NCI-H2196 treated with DMSO at 0.1 percent for 48 hours (cell line): ENCODE data around the gene NAT8.
"Not testable (repeated sequence)": the region's sequence is repeated elsewhere in the genome, so short reads cannot be mapped to it uniquely, and the experiment has no call there.

Source experiments
- DNase-seq: peaks from one replicate; lab custom pipeline; 2025; ENCODE audit not compliant: unreplicated experiment; lab: John Stamatoyannopoulos, UW

NAT8 gene, protein sequence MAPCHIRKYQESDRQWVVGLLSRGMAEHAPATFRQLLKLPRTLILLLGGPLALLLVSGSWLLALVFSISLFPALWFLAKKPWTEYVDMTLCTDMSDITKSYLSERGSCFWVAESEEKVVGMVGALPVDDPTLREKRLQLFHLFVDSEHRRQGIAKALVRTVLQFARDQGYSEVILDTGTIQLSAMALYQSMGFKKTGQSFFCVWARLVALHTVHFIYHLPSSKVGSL

DNA sequence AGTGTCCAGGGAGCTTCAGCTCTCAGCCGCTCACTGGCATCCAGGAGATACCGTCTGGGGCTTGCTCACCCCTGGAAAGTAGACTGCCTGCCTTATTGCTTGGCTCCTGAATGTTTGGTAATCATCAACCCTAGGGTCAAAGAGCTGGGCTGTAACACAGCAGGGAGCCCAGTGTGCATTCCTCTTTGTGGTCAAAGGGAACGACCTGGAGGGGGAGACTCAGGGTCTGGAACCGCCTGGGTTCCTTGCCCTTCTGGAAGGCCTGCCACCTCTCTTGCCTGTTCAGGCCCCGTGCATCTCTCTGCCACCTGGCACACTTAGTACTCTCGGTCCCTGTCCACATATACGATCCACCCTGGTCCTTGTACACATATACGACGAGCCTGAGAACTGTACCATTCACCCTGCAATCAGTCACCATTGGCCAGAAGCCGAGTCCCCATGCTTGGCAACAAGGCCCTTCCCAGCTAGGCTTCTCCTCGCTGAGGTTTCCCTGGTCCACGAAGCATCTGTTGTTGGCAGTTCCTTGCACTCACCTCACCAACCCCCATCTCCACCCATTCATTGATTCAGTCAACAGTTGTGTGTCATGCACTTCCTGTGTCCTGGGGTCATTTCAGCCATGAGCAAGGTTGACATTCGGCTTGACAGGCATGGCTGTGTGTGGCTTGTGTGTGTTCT is at the start of gene NAT8:
Gene NAT8, minus strand, starts transcription at position 85 of the 681 bp plus-strand sequence. CDS start 794 bp downstream, outside the sequence.
- DNase-seq, result no peak

DNA sequence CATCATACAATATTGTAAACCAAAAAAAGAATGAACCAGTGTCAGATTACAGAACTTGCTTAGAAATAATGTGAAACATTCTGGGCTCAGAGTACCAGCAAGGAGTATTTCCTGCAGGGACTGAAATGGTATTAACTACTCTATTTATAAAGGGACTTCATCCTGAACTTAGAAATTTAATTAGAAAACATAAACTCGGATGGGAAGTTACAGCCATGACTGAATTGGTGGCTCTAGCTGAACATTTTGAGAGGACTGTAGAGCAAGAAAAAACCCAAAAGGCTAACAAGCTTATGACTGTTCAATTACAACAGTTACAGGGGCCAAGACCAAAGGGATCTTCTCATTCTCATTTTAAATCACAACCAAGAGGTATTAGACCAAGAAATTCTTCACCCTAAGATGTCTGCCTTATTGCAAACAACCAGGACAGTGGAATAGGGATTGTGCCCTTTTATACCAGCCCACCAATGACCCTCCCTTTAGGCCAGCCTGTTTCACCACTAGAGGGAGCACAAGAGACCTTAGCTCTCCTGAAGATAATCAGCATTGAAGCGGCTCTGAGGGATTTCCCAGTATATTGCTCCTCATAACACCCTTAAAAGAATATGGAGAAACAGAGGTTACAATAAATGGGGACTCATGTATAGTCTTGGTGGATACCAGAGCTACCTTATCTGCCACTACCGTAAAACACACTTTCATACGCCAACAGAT is 48.3 kb upstream of the NAT8 start:
- not testable (repeated sequence) for DNase-seq

DNA sequence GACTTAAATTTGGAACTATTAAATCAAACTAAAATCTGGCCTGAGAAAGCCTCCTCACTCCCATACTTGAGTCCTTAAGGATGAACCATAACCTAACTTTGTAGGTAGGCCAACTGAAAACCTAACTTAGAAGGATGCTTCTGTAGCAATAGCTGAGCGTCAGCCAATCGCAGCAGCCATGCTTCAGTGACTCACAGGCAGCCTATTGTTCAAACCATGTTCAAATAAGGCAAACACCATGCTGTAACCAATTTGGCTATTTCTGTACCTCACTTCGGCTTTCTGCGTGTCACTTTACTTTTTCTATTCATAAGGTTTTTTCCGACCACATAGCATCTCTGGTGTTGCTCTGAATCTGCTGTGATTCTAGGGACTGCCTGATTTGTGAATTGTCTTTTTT is 46.3 kb upstream of the NAT8 start:
- DNase-seq, result not testable (repeated sequence)

DNA sequence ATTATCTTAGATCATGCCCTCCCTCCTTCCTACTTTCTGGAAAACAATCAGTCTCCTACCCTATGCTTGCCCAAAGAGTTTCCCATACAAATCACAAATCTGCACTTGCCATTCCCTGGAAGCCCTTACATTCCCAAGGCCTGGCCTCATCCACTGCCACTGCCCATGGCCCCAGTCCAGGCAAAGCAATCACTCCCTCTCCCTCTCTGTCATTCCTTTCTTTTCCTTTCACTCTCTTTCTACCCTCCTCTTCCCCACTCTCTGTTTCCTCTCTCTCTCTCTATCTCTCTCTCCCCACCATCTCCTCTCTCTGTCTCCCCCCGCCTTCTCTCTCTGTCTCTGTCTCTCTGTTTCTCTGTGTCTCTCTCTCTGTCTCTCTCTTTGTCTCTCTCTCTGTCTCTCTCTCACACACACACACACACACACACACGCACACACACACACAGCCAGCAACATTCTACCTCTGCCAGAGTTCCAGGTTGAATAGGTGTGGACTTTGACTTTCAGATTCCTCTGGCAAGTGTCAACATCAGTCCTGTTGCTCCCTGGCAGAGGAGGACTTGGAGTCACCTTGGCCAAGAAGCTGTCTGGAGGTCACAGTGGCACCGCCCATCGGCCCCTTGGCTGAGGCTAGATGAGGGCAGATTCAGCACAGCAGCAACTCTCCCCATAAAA is 43.7 kb upstream of the NAT8 start:
- DNase-seq, result no peak

DNA sequence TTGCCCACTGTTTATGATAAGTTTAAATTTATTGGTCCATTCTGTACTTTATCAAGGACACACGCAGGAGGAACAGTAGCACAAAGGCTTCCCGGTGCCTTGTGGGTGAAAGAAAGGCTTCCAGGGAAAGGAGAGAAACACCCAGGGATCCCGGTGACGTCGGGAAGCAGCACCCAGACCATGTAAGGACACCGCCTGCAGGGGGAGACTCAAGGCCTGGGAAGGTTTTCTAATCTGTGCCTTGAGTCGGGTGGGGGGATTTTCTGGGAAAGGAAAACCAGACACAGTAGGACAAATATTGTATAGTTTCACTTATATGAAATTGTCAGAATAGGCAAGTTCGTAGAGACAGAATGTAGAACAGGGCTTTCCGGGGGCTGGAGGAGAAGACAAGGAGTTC is 42.7 kb upstream of the NAT8 start:
- not testable (repeated sequence) for DNase-seq

DNA sequence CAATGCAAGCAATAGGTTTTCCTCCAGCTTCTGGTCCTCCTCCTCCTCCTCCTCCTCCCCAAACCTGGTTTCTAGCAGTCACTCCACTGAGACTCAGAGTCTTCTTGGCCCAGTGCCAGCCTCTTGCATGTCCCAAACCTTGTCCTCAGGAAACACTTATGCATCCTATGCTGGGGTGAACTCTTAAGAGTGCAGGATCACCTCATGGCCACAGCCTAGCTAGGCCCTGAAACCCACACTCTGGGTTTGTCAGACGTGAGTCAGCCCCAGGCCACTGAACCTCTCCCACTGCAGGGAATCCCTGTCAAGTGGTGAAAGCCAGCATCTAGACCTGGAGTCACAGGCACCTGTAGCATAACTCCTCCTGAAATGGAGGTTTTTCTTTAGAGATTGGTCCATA is 42.1 kb upstream of the NAT8 start:
- DNase-seq, result not testable (repeated sequence)

DNA sequence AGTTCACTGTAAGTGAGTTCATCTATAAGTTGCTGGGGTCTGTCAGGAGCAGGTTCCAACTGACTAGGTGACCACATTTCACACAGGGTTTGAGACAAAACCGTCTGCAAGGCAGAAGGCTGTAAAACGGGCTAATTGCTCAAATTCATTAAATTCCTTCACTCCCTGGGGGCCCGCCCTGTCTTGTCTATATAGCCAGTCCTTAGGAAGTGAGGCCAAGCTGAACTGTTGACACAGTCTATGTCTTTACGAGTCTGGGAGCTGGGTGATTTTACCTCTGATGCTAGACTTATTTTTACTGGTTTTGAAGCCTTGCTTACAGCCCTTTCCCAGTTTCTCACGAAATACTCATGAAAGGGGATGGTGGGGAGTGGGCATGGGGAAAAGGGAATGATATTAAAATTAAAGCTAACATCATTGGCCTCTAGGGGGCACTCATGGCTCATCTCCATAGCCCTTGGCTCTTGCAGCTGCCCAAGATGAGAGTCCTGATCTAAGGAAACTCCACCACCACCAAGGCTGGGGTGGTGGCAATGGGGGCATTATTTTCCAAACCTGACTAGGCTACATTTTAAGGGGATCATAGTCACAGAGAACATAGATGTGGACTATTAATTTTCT is 37.8 kb upstream of the NAT8 start:
- DNase-seq, result not testable (repeated sequence)

DNA sequence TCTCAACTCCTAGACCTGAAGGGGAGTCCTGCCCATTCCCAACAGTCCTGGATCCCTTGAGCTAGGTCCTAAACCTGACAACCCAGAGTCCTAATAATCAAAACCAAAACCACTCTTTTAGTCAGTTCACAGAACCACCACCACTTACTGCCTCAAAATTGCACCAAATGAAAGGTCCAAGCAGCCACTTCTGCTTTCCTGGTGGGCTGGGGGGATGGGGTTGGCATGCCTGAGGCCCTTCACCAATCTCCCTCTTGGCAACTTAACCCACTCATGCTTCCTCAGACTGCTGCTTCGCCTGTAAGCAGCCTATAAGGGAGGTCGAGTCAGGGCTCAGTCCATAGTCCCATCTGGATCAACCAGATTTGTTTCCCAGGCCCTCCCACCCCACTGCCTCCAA is 37.0 kb upstream of the NAT8 start:
- DNase-seq, result not testable (repeated sequence)

DNA sequence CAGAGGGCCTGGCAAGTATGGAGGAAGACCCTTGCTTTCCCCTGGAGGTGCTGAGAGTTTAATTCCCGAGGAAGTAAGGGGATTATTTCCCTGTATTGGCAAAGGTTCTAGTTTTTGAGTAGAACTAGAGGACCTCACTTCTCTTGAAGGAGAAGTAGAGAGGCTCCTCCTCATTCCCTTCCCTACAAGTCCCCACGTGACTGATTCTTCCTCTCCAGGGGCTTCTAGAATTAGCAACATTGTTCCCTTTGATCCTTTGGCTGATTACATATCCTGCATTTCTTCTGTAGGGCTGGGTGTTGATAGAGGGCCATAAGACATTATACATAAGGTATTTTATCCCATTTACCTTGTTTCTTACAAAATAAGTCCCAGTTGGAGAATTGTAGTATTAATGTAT is 35.8 kb upstream of the NAT8 start:
- DNase-seq, result not testable (repeated sequence)

DNA sequence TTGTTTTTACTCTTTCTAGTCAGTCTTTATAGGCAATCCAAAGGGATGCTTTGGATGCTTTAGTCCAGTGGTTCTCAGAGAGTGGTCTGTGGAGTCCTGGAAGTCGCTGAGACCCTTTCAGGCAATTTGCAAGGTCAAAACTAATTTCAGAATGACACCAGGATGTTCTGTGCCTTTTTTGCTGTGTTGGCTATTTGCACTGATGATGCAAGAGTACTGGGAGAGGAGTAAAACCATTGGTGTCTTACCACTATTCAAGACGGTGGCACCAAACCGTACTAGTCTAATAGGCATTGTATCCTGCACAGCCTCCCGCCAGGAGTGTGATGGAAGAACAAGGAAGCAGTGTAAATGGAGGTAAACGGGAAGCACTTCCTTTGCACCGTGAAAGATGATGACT is 34.0 kb upstream of the NAT8 start:
- not testable (repeated sequence) for DNase-seq

DNA sequence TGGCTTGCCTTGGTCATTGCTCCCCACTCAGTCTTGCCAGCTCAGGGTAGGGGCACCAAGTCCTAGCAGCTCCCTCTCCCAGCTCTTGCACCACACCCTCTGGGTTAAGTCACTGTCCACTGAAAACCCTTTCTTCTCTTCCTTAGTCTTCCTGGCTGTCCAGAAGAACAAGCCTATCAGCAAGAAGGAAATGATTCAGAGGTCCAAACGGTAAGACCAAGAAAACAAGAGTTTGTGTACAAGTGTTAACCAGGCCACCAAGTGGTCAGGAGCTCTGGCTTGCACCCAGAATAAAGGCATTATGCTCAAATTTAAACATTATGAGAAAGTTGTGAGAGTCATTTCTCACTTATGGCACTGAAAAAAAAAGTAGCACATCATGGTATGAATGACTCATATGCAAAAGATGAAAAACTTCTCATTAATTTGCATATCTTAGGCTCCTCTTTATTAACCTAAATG is 32.5 kb upstream of the NAT8 start:
- not testable (repeated sequence) for DNase-seq

DNA sequence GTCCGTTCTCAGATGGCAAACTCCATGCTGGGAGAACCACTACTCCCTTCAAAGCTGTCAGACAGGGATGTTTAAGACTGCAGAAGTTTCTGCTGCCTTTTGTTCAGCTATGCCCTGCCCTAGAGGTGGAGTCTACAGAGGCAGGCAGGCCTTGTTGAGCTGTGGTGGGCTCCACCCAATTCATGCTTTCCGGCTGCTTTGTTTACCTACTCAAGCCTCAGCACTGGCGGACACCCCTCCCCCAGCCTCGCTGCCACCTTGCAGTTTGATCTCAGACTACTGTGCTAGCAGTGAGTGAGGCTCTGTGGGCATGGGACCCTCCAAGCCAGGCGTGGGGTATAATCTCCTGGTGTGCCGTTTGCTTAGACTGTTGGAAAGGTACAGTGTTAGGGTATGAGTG is 27.8 kb upstream of the NAT8 start:
- not testable (repeated sequence) for DNase-seq

DNA sequence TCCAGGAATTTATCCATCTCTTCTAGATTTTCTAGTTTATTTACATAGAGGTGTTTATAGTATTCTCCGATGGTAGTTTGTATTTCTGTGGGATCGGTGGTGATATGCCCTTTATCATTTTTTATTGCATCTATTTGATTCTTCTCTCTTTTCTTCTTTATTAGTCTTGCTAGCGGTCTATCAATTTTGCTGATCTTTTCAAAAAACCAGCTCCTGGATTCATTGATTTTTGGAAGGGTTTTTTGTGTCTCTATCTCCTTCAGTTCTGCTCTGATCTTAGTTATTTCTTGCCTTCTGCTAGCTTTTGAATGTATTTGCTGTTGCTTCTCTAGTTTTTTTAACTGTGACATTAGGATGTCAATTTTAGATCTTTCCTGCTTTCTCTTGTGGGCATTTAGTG is 25.0 kb upstream of the NAT8 start:
- not testable (repeated sequence) for DNase-seq

DNA sequence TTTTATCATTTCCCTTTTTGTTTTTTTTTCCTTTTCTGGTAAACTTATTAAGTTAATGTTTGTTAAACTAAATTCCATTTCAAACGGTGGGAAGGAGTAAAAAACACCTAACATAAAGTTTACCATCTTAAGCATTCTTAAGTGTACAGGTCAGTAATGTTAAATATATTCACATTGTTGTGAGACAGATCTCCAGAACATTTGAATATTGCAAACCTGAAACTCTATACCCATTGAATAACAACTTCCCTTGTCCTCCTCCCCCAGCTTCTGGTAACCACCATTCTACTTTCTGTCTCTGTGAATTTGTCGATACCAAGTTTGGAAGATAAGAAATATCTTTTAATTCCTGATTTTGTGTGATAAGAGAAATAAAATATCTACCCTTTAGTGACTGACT is 12.0 kb upstream of the NAT8 start:
- no peak for DNase-seq

DNA sequence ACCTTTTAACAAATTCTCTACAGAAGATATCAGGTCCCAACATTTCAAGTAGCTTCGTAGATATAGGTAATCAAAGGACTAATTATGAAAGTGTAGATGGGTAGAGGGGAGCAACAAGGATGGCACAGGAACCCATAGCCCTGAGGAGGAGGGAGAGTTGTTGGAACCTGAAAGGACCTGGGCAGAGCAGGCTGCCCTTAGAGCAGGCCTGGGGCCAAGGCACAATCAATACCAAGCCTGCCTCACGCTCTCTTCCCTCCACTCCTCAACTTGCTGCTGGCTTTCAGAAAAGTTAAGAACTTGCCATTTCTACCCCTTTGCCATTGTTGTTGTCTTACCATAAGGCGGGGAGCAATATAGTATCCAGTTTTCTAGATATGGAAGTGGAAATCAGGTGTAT is 10.1 kb upstream of the NAT8 start:
- DNase-seq, result no peak

DNA sequence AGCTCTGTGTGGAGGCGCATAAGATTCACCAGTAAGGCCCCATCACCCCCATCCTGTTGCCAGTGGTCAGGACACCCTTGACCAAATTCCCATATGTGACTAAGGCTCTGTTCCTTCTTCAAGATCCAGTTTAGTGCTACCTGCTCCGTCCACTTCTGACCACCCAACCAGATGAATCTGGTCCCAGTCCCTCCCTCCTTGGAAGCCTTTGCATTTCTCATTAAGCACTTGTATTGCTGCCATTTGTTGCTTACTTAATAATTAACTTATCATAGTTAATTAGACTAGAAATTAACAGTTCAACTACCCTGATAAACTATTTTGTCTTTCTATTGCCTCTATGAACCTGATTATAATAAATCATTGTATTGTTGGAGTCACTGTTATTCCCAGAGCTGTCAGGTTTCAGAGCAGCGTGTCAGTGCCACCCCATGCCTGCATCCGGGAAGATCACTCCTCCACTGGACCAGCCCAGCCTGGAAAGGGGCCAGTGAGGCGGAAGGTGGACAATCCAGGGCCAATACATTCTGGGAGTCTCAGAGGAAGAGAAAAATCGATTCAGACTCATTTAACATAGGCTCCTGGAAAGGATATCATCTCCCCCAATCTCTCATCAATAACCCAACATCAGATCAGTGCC is 9.5 kb upstream of the NAT8 start:
- no peak for DNase-seq

DNA sequence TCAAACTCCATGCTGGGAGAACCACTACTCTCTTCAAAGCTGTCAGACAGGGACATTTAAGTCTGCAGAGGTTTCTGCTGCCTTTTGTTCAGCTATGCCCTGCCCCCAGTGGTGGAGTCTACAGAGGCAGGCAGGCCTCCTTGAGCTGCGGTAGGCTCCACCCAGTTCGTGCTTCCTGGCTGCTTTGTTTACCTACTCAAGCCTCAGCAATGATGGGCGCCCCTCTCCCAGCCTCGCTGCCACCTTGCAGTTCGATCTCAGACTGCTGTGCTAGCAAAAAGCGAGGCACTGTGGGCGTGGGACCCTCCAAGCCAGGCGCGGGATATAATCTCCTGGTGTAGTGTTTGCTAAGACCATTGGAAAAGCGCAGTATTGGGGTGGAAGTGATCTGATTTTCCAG is 5.5 kb upstream of the NAT8 start:
- DNase-seq, result not testable (repeated sequence)

DNA sequence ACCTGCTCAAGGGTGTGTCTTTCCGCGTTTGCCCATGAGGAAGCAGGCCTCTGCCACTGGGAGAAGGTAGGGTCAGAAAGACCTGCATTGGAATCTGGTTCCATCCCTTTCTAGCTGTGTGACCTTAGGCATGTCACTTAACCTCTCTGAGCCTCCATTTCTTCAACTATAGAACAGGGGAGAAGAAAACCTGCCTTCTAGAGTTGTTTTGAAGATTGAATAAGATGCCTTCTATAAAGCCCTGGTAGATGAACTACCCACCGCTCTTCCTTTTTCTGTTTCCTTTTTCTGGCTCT is 507 bp downstream of the NAT8 start:
- no peak for DNase-seq

DNA sequence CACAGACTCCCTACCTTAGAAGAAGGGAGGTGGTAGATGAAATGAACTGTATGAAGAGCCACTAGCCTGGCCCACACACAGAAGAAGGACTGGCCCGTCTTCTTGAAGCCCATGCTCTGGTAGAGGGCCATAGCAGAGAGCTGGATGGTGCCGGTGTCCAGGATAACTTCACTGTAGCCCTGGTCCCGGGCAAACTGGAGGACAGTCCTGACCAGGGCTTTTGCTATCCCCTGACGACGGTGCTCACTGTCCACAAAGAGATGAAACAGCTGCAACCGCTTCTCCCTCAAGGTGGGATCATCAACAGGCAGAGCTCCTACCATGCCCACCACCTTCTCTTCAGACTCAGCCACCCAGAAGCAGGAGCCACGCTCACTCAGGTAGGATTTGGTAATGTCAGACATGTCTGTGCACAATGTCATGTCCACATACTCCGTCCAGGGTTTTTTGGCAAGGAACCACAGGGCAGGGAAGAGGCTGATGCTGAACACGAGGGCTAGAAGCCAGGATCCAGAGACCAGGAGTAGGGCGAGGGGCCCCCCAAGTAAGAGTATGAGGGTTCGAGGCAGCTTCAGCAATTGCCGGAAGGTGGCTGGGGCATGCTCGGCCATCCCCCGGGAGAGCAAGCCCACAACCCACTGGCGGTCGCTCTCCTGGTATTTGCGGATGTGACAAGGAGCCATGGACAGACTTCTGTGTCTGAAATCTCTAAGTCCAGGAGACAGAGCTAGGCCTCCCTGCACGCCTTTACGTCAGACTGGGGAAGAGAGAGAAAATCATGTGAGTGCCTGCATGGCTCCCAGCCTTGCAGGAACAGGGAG is 1.1 kb downstream of the NAT8 start:
- DNase-seq, result no peak

DNA sequence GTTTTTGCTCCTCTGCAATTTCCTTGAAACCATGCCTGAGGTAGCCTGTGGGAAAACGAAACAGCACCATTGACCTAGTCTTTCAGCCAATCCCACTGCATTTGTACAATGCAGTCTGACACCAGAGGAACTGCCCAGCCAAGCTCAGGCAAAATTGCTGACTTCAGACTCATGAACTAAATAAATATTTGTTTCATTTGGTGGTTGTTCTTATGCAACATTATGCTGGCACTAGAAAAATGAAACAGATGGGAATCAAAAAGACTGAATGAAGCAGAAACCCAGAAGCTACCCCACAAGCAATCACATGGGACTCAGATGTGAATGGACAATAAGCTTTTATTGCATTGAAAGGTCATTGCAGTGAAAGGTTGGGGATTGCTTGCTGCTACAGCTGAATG is 1.7 kb downstream of the NAT8 start:
- no peak for DNase-seq
